Gastrocnemius medialis (tissue), 4 donors: ENCODE data around the gene FBXL17.

Source experiments
- CTCF ChIP-seq, 5 experiments: fragments of 450-650 bp in 3 of 5; fragments of 200-600 bp in 2 of 5; sonication (generic) in 2 of 5; IDR thresholded peaks in 4 of 5; conservative IDR thresholded peaks in 1 of 5; 1 replicate in 4 of 5; 2 replicates in 1 of 5; pipeline ENCODE4 v1.5.1; 2016 to 2019; ENCODE audit warnings: antibody characterized with exemption in 5 of 5, mild to moderate bottlenecking in 3 of 5, moderate library complexity in 3 of 5
- POLR2A ChIP-seq, 2 donors: fragments of 450-650 bp; IDR thresholded peaks; one replicate each; pipeline ENCODE4 v1.6.1; 2017; ENCODE audit warnings: antibody characterized with exemption in 2 of 2, mild to moderate bottlenecking in 2 of 2, moderate library complexity in 2 of 2

- TF ChIP-seq POLR2A (IDR thresholded peaks at IDR 0.05): no peak
- TF ChIP-seq CTCF (IDR thresholded peaks at IDR 0.05 in 4 of 5, conservative IDR thresholded peaks at IDR 0.05 in 1 of 5): no peak
Measured at GRCh38 chr5:108028883-108029282, 353.0 kb downstream of the FBXL17 start.
